M059J (cell line): ENCODE measurements around the gene GPR108. TPM values are rescaled to one million over a fixed set of nuclear protein-coding genes. Genes with fewer than 3 reads are reported as not detected.

ENCODE experiments used
- DNase-seq: peaks from one replicate; pipeline ENCODE4 v3.0.0-alpha.2; 2012; ENCODE audit warnings: low read depth
- total RNA-seq: library from RNA; depleted of rRNA; stranded (reverse); fragments of >200 nt; shearing (Covaris generic); gene quantifications from 2 replicates; pipeline ENCODE4 v1.2.3, GENCODE V29; 2014

Gene GPR108
- total RNA-seq, 1 experiment from 2014 or later = 54.7 TPM

- no peak for DNase-seq
These were observed 30.2 kb downstream of the GPR108 start for GRCh38 chr19:6707011-6707657.

DNA sequence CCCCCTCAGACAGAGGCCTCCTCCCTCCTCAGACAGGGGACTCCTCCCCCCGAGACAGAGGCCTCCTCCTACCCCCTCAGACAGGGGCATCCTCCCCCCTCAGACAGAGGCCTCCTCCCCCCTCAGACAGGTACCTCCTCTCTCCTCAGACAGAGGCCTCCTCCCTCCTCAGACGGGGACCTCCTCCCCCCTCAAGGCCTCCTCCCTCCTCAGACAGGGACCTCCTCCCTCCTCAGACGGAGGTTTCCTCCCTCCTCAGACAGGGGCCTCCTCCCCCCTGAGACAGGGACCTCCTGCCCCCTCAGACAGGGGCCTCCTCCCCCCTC is 30.8 kb downstream of the GPR108 start:
- DNase-seq = no peak

- DNase-seq = no peak
These were observed 31.3 kb downstream of the GPR108 start for GRCh38 chr19:6705931-6706632.

DNA sequence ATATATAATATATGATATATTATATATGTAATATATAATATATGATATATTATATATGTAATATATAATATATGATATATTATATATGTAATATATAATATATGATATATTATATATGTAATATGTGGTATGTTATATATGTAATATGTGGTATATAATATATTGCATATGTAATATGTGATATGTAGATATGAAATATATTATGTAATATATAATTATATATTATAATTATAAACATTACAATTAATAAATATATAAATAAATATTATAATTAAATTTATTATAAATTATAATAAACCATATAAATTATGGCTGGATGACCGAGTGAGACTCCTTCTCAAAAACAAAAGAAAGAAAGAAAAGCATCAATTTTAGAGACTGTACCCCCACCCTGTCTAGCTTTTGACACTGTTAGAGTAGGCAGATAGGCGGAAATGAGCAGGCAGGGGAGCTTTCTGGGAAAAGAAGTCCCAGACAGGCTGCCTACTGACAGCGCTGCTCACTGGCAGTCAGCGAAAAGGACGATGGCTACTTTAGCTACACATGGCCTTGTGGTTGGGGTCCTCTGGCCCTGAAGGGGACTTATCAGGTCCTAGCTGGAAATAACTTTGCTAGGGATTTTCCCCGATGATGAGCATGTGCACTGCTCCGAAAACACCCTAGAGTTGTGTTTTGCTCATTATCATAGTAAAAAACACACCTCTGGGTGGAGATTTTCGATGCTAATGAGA is 36.6 kb downstream of the GPR108 start:
- DNase-seq = no peak

GRCh38 chr19:6699935-6700334 is 37.4 kb downstream of the GPR108 start:
- no peak for DNase-seq

- DNase-seq = no peak
These were observed 40.1 kb downstream of the GPR108 start for GRCh38 chr19:6697291-6697690.

GRCh38 chr19:6696239-6696820 is 41.0 kb downstream of the GPR108 start:
- DNase-seq = no peak

GRCh38 chr19:6694147-6694815 is 43.1 kb downstream of the GPR108 start:
- DNase-seq = no peak

DNA sequence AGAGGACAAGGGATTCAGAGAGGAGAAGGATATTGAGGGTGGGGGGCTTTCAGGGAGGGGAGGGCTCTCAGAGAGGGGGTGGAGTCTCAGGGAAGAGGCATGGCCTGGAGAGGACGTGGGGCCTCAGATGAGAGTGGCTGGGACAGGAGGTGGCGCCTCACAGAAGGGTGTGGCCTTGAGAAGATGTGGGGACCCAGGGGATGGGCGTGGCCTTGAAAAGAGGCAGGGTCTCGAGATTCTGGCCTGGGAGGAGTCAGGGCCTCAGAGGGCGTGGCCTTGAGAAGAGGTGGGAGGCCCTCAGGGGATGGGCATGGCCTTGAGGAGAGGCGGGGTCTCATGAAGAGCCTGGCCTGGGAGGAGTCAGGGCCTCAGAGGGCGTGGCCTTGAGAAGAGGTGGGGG is 43.7 kb downstream of the GPR108 start:
- no peak for DNase-seq

DNA sequence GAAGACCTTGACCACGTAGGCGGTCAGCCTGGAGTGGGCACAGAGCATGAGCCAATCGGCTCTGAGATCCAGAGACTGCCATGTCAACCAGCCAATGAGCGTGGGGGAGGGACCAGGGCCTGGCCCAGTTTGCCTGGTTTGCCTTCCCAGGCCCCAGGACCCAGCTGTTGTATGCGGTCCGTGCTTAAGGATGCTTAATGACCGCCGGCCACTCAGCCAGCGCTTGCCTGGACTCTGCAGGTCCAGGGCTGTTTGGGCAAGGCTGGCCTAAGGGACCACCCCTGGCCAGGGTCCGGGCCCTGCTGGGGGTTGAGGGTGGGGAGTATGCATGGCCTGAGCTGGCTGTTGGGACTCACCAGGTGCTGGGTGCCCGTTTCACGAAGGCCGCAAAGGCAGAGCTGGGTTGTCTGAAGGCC is 44.3 kb downstream of the GPR108 start:
- DNase-seq = peak; percentile 8

GRCh38 chr19:6692027-6692426 is 45.4 kb downstream of the GPR108 start:
- no peak for DNase-seq

GRCh38 chr19:6691342-6691741 is 46.0 kb downstream of the GPR108 start:
- DNase-seq = no peak

GRCh38 chr19:6690160-6690885 is 47.1 kb downstream of the GPR108 start:
- no peak for DNase-seq

- DNase-seq = peak; percentile 8
These were observed 50.3 kb downstream of the GPR108 start for GRCh38 chr19:6687114-6687513.

DNA sequence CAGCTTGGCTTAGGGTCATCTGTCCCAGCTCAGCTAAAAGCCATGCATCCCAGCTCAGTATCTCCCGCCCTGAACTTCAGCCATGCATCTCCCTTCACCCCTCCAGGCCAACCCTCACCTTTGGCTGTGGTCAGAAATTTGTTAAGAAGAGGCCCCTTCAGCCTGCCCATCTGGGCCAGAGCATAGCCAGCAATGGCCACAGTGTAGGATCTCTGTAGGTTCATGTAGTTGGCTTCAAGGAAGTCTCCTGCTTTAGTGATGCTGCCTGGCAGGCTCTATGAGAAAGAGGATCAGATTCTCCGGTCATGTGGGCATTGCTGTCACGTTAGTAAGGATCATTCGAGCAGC is 50.8 kb downstream of the GPR108 start:
- no peak for DNase-seq

GRCh38 chr19:6685962-6686627 is 51.3 kb downstream of the GPR108 start:
- no peak for DNase-seq

DNA sequence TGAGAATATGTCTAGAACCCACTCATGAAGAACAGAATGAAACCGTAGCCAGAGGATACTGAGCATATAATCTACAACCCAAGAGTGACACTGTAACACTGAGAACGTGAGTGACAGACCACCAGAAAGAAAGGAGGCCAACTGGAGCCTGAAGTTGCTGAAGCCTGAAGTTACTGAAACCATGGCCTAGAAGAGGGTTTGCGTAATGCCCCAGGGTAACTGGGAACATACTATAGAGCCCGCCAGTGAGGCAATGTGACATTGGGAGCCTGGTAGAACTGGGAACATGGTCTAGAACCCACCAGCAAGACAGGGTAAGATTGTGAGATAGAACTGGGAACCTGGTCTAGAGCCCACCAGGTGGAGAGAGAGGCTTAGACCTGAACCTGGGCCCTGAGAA is 51.9 kb downstream of the GPR108 start:
- no peak for DNase-seq

GRCh38 chr19:6683971-6684370 is 53.4 kb downstream of the GPR108 start:
- no peak for DNase-seq

GRCh38 chr19:6682607-6683128 is 54.7 kb downstream of the GPR108 start:
- DNase-seq = no peak

GRCh38 chr19:6680141-6680540 is 57.2 kb downstream of the GPR108 start:
- DNase-seq = no peak
